ENCODE data around the gene MTUS2.

- TF ChIP-seq CTCF (IDR thresholded peaks at IDR 0.05) (no peak), POLR2A (IDR thresholded peaks at IDR 0.05) (no peak), POLR2AphosphoS5 (IDR thresholded peaks at IDR 0.05) (no peak), EP300 (IDR thresholded peaks at IDR 0.05) (no peak)
These were observed 435.4 kb downstream of the MTUS2 start for GRCh38 chr13:29255567-29255966.

All from suprapubic skin (tissue), 4 donors.